CD14-positive monocyte (primary cell): ENCODE results near the gene RHPN2. TPM values are rescaled to one million over a fixed set of nuclear protein-coding genes. Genes with fewer than 3 reads are reported as not detected.

Experiments
- DNase-seq, 3 donors: peaks; one replicate each; pipeline ENCODE4 v3.0.0-alpha.2; 2011 to 2022
- H2AFZ ChIP-seq: 2 replicates; pipeline ENCODE4 v1.6.0; 2012; ENCODE audit warnings: mild to moderate bottlenecking, low read depth, low read length, inconsistent platforms; ENCODE audit not compliant: insufficient read depth, poor library complexity, severe bottlenecking
- H3K27ac ChIP-seq, 2 donors: 1 replicate in 1 of 2; 2 replicates in 1 of 2; pipeline ENCODE4 v1.5.1; 2012 to 2013; ENCODE audit warnings: low read length in 2 of 2, control low read depth in 1 of 2, inconsistent platforms in 1 of 2, low read depth in 1 of 2, mild to moderate bottlenecking in 1 of 2
- H3K27me3 ChIP-seq, 2 donors: one replicate each; pipeline versions ENCODE4 v1.6.0 to v1.6.1; 2011 to 2013; ENCODE audit warnings: low read length in 2 of 2; ENCODE audit not compliant: control insufficient read depth in 2 of 2, insufficient read depth in 2 of 2
- H3K36me3 ChIP-seq, 2 donors: replicated peaks in 1 of 2; 1 replicate in 1 of 2; 2 replicates in 1 of 2; pipeline versions ENCODE4 v1.5.1 to v1.6.1; 2012 to 2013; ENCODE audit warnings: low read length in 2 of 2, control low read depth in 1 of 2, inconsistent platforms in 1 of 2, mild to moderate bottlenecking in 1 of 2; ENCODE audit not compliant: insufficient read depth in 2 of 2, control insufficient read depth in 1 of 2
- H3K4me1 ChIP-seq, 2 donors: 1 replicate in 1 of 2; 2 replicates in 1 of 2; pipeline versions ENCODE4 v1.5.1 to v1.6.1; 2012 to 2013; ENCODE audit warnings: low read length in 2 of 2, control low read depth in 1 of 2, inconsistent platforms in 1 of 2, mild to moderate bottlenecking in 1 of 2, moderate library complexity in 1 of 2; ENCODE audit not compliant: insufficient read depth in 2 of 2, control insufficient read depth in 1 of 2
- H3K4me2 ChIP-seq: replicated peaks from 2 replicates; pipeline ENCODE3; 2012; ENCODE audit warnings: low read length, moderate library complexity, mild to moderate bottlenecking; ENCODE audit not compliant: poor library complexity, severe bottlenecking; ENCODE audit errors: extremely low read depth
- H3K4me3 ChIP-seq, 3 experiments: fragments of 200-600 bp in 1 of 3; sonication (generic) in 1 of 3; replicated peaks in 1 of 3; 1 replicate in 2 of 3; 2 replicates in 1 of 3; pipeline ENCODE4 v1.5.1; 2011 to 2013; ENCODE audit warnings: low read length in 3 of 3, mild to moderate bottlenecking in 3 of 3, control low read depth in 2 of 3, low read depth in 2 of 3, inconsistent platforms in 1 of 3, moderate library complexity in 1 of 3
- H3K79me2 ChIP-seq: 2 replicates; pipeline ENCODE4 v1.6.0; 2012; ENCODE audit warnings: mild to moderate bottlenecking, control low read depth, inconsistent platforms, low read length, moderate library complexity; ENCODE audit not compliant: insufficient read depth
- H3K9ac ChIP-seq: 2 replicates; pipeline ENCODE4 v1.6.0; 2017; ENCODE audit warnings: low read length, mild to moderate bottlenecking; ENCODE audit not compliant: insufficient read depth, poor library complexity, severe bottlenecking
- H3K9me3 ChIP-seq, 2 donors: replicated peaks in 1 of 2; 1 replicate in 1 of 2; 2 replicates in 1 of 2; pipeline versions ENCODE4 v1.5.1 to v1.6.1; 2012 to 2013; ENCODE audit warnings: low read length in 2 of 2, control low read depth in 1 of 2; ENCODE audit not compliant: control insufficient read depth in 1 of 2, insufficient read depth in 1 of 2
- H4K20me1 ChIP-seq: 2 replicates; pipeline ENCODE4 v1.6.0; 2012; ENCODE audit warnings: mild to moderate bottlenecking, low read length, control low read depth, moderate library complexity; ENCODE audit not compliant: insufficient read depth
- H3K27ac Mint-ChIP-seq, 7 donors: one replicate each; pipeline ENCODE4 v1.8.0; 2020; ENCODE audit warnings: mild to moderate bottlenecking in 7 of 7, mixed read lengths in 7 of 7, moderate library complexity in 6 of 7, inconsistent platforms in 2 of 7
- H3K27me3 Mint-ChIP-seq, 3 donors: one replicate each; pipeline ENCODE4 v1.8.0; 2021 to 2022; ENCODE audit warnings: low read depth in 3 of 3, mild to moderate bottlenecking in 3 of 3, mixed read lengths in 3 of 3, moderate library complexity in 3 of 3, inconsistent platforms in 1 of 3
- H3K36me3 Mint-ChIP-seq, 2 donors: one replicate each; pipeline ENCODE4 v1.8.0; 2020; ENCODE audit warnings: mixed read lengths in 2 of 2, inconsistent platforms in 1 of 2, mild to moderate bottlenecking in 1 of 2
- H3K4me1 Mint-ChIP-seq: one replicate; pipeline ENCODE4 v1.8.0; 2020; ENCODE audit warnings: mild to moderate bottlenecking, mixed read lengths
- H3K4me3 Mint-ChIP-seq, 2 donors: one replicate each; pipeline ENCODE4 v1.8.0; 2020; ENCODE audit warnings: mild to moderate bottlenecking in 2 of 2, mixed read lengths in 2 of 2, moderate library complexity in 1 of 2
- H3K9me3 Mint-ChIP-seq, 7 donors: one replicate each; pipeline ENCODE4 v1.8.0; 2020 to 2022; ENCODE audit warnings: mixed read lengths in 7 of 7, mild to moderate bottlenecking in 6 of 7, moderate library complexity in 6 of 7, inconsistent platforms in 2 of 7
- CTCF ChIP-seq: fragments of 200-600 bp; IDR thresholded peaks from one replicate; pipeline ENCODE4 v1.8.0; 2022; ENCODE audit warnings: antibody characterized with exemption, mild to moderate bottlenecking
- WGBS: methylation state at CpG from one replicate; pipeline ENCODE4 v1.1.5; 2013; ENCODE audit warnings: missing lambda C conversion rate; ENCODE audit not compliant: insufficient coverage; 5-methylcytosine and 5-hydroxymethylcytosine counted together
- intact Hi-C, 2 donors: fragments of 100-400 bp; cut with micrococcal nuclease; formaldehyde crosslinking; loops; one replicate each; pipeline versions ENCODE4 v1.15.0 to v1.15.1; 2023
- polyA plus RNA-seq, 3 donors: library from polyadenylated mRNA; depleted of rRNA in 1 of 3; unstranded in 2 of 3; stranded (reverse) in 1 of 3; fragments of 300-500 nt in 2 of 3; fragments of >200 nt in 1 of 3; fragmentation: Illumina TruSeq in 2 of 3; gene quantifications; 1 replicate in 2 of 3; 2 replicates in 1 of 3; pipeline ENCODE4 v1.2.3, GENCODE V29; 2012 to 2021

Gene RHPN2
- polyA plus RNA-seq, 3 donors: 0.16 to 0.93 (median 0.51) TPM

- Histone ChIP-seq H3K9me3 (no peaks in the 10 kb centered on the region), H3K4me1 (no peaks in the 10 kb centered on the region), H3K9ac (no peak overlapping the region), H3K79me2 (no peaks in the 10 kb centered on the region), H3K27me3 (peaks cover 0 to 4% of the 10 kb centered on the region in 2 donors), H2AFZ (no peak overlapping the region), H3K4me2 (no peak overlapping the region), H4K20me1 (no peaks in the 10 kb centered on the region), H3K4me3 (no peak overlapping the region), H3K36me3 (no peaks in the 10 kb centered on the region), H3K27ac (no peak overlapping the region)
- no peak overlapping the region for H3K4me3 Mint-ChIP-seq
- DNase-seq: no peak
- intact Hi-C loops: no loop called here
- WGBS: 61% methylated on average over 9 of the region's 9 CpGs
- no peak for TF ChIP-seq CTCF
- peaks cover 8% of the 10 kb centered on the region for H3K4me1 Mint-ChIP-seq
- peaks cover 0 to 8% (median under 1%) of the 10 kb centered on the region in 7 donors for H3K9me3 Mint-ChIP-seq
- no peaks in the 10 kb centered on the region for H3K36me3 Mint-ChIP-seq
- H3K27me3 Mint-ChIP-seq: peaks cover 14 to 42% (median 22%) of the 10 kb centered on the region in 3 donors
- H3K27ac Mint-ChIP-seq: no peak overlapping the region
These were observed 23.5 kb downstream of the RHPN2 start for GRCh38 chr19:33040994-33041827.

- Mint-ChIP-seq H3K27ac (no peak overlapping the region), H3K4me3 (no peak overlapping the region), H3K9me3 (peaks cover 0 to 8% (median 2%) of the 10 kb centered on the region in 7 donors), H3K36me3 (no peaks in the 10 kb centered on the region), H3K27me3 (peaks cover 14 to 38% (median 18%) of the 10 kb centered on the region in 3 donors), H3K4me1 (peaks cover 8% of the 10 kb centered on the region)
- no peak overlapping the region for H3K4me3 ChIP-seq
- H2AFZ ChIP-seq: no peak overlapping the region
- H3K9ac ChIP-seq: no peak overlapping the region
- no peaks in the 10 kb centered on the region for H3K4me1 ChIP-seq
- no peak overlapping the region for H3K27ac ChIP-seq
- no peaks in the 10 kb centered on the region for H3K9me3 ChIP-seq
- H3K27me3 ChIP-seq: peaks cover 0 to 4% of the 10 kb centered on the region in 2 donors
- no peak for DNase-seq
- H3K79me2 ChIP-seq: no peaks in the 10 kb centered on the region
- H3K36me3 ChIP-seq: no peaks in the 10 kb centered on the region
- intact Hi-C loops: no loop called here
- H4K20me1 ChIP-seq: no peaks in the 10 kb centered on the region
- H3K4me2 ChIP-seq: no peak overlapping the region
- 100% methylated on average over 1 of the region's 1 CpG for WGBS
- no peak for TF ChIP-seq CTCF
These were observed 24.9 kb downstream of the RHPN2 start for GRCh38 chr19:33039815-33040214.
